Esophagus squamous epithelium (tissue), 5 donors: ENCODE results near the gene UBE3A. TPM values are rescaled to one million over a fixed set of nuclear protein-coding genes. Genes with fewer than 3 reads are reported as not detected.

Experiments
- DNase-seq: peaks from one replicate; lab custom pipeline; 2025; lab: John Stamatoyannopoulos, UW
- H3K27ac ChIP-seq, 4 donors: fragments of 200-600 bp; sonication (generic); one replicate each; pipeline ENCODE4 v1.5.1; 2016 to 2019; ENCODE audit warnings: mild to moderate bottlenecking in 1 of 4
- H3K27me3 ChIP-seq, 4 donors: fragments of 200-600 bp; sonication (generic); 1 replicate in 3 of 4; 2 replicates in 1 of 4; pipeline versions ENCODE4 v1.5.1 to v1.6.0; 2017 to 2021; ENCODE audit warnings: antibody characterized with exemption in 1 of 4
- H3K36me3 ChIP-seq, 3 donors: fragments of 200-600 bp; sonication (generic); one replicate each; pipeline ENCODE4 v1.5.1; 2016 to 2019
- H3K4me1 ChIP-seq, 3 donors: fragments of 200-600 bp; sonication (generic); one replicate each; pipeline ENCODE4 v1.5.1; 2017 to 2019
- H3K4me3 ChIP-seq, 4 donors: fragments of 200-600 bp; sonication (generic); 1 replicate in 3 of 4; 2 replicates in 1 of 4; pipeline ENCODE4 v1.5.1; 2016 to 2019; ENCODE audit warnings: mild to moderate bottlenecking in 2 of 4, moderate library complexity in 1 of 4
- H3K9me3 ChIP-seq, 3 donors: fragments of 200-600 bp; sonication (generic); one replicate each; pipeline ENCODE4 v1.5.1; 2016 to 2019
- CTCF ChIP-seq, 6 experiments: fragments of 450-650 bp in 4 of 6; fragments of 200-600 bp in 2 of 6; sonication (generic) in 2 of 6; IDR thresholded peaks; one replicate each; pipeline ENCODE4 v1.5.1; 2016 to 2019; ENCODE audit warnings: antibody characterized with exemption in 6 of 6, mild to moderate bottlenecking in 4 of 6, moderate library complexity in 4 of 6
- POLR2A ChIP-seq, 4 donors: fragments of 450-650 bp; IDR thresholded peaks; one replicate each; pipeline ENCODE4 v1.6.1; 2017; ENCODE audit warnings: antibody characterized with exemption in 4 of 4, mild to moderate bottlenecking in 4 of 4, moderate library complexity in 3 of 4
- WGBS, 2 donors: methylation state at CpG; one replicate each; pipeline ENCODE4 v1.1.5; 2018; 5-methylcytosine and 5-hydroxymethylcytosine counted together
- intact Hi-C: fragments of 100-400 bp; cut with DNase I; formaldehyde crosslinking; loops from one replicate; pipeline ENCODE4 v1.15.0; 2022
- total RNA-seq, 4 donors: library from RNA; depleted of rRNA; stranded (reverse); fragments of >200 nt; gene quantifications; one replicate each; pipeline ENCODE4 v1.1.0, GENCODE V29; 2016
- donor health status: DM: yes; HTN: yes; CAD: no.

UBE3A gene
- total RNA-seq = 10 to 100 TPM; 36.7 to 84.7 (median 47.0) TPM

- peak in 3 of 4 donors; percentile 32 to 80 (median 66) for TF ChIP-seq POLR2A (IDR thresholded peaks at IDR 0.05)
- peak in 2 of 6 experiments; percentile 3 to 18 for TF ChIP-seq CTCF (IDR thresholded peaks at IDR 0.05)
- H3K27ac ChIP-seq = peak within 1 kb of the TSS; percentile 91 to 100 (median 98)
- no peaks in the 10 kb centered on the region for H3K9me3 ChIP-seq
- H3K27me3 ChIP-seq = no peaks in the 10 kb centered on the region
- peak within 1 kb of the TSS; percentile 64 to 100 (median 88) for H3K4me3 ChIP-seq
- H3K4me1 ChIP-seq = peaks cover 0 to 50% (median 22%) of the 10 kb centered on the region in 3 donors
- peak; percentile 53 for DNase-seq
- no peaks in the 10 kb centered on the region for H3K36me3 ChIP-seq
- WGBS, 2 donors = 0% methylated on average over 1 of the region's 97 CpGs; no CpG with 5 or more reads in 1 of the 2 donors
- intact Hi-C loops = no loop called here
Observed at GRCh38 chr15:25438601-25439368, at the start of gene UBE3A. TSS of gene UBE3A (minus strand) at chr15:25439024. CDS start at chr15:25409107, 29,917 bp downstream.

- Histone ChIP-seq H3K36me3 (no peaks in the 10 kb centered on the region), H3K4me1 (peaks cover 0 to 3% (median 0%) of the 10 kb centered on the region in 3 donors), H3K9me3 (peaks cover 0 to 21% (median 0%) of the 10 kb centered on the region in 3 donors), H3K27me3 (no peaks in the 10 kb centered on the region), H3K27ac (no peak overlapping the region), H3K4me3 (no peak overlapping the region)
- WGBS, 2 donors = 65 to 78% methylated on average over 5 of the region's 5 CpGs
- no peak for DNase-seq
- intact Hi-C loops = no loop called here
- no peak for TF ChIP-seq POLR2A (IDR thresholded peaks at IDR 0.05)
- no peak for TF ChIP-seq CTCF (IDR thresholded peaks at IDR 0.05)
Observed at GRCh38 chr15:25487226-25487884, 48.5 kb upstream of the UBE3A start.

- Histone ChIP-seq H3K27ac (no peak overlapping the region), H3K9me3 (peaks cover 0 to 21% (median 0%) of the 10 kb centered on the region in 3 donors), H3K27me3 (no peaks in the 10 kb centered on the region), H3K4me3 (no peak overlapping the region), H3K4me1 (peaks cover 7 to 16% (median 9%) of the 10 kb centered on the region in 3 donors), H3K36me3 (no peaks in the 10 kb centered on the region)
- DNase-seq = no peak
- 100% methylated on average over 1 of the region's 1 CpG for WGBS, 2 donors
- intact Hi-C loops = no loop called here
- TF ChIP-seq CTCF (IDR thresholded peaks at IDR 0.05) (no peak), POLR2A (IDR thresholded peaks at IDR 0.05) (no peak)
Observed at GRCh38 chr15:25486051-25486450, 47.2 kb upstream of the UBE3A start.

- Histone ChIP-seq H3K27me3 (no peaks in the 10 kb centered on the region), H3K4me3 (peak overlapping the region in 3 of 4 donors; percentile 8 to 48 (median 11)), H3K36me3 (no peaks in the 10 kb centered on the region), H3K9me3 (no peaks in the 10 kb centered on the region), H3K4me1 (peaks cover 13 to 30% (median 19%) of the 10 kb centered on the region in 3 donors), H3K27ac (peak overlapping the region; percentile 28 to 73 (median 58))
- no peak for DNase-seq
- no peak for TF ChIP-seq POLR2A (IDR thresholded peaks at IDR 0.05)
- no peak for TF ChIP-seq CTCF (IDR thresholded peaks at IDR 0.05)
- 6 to 10% methylated on average over 10 to 14 of the region's 14 CpGs for WGBS, 2 donors
- intact Hi-C loops = no loop called here
Observed at GRCh38 chr15:25481208-25481859, 42.5 kb upstream of the UBE3A start.
